NCI-H1417 treated with DMSO at 0.1 percent for 48 hours (cell line): ENCODE measurements around the gene FMNL1.
A peak's percentile ranks its signal among the peaks of the same experiment; 100 is the strongest.

Experiments used
- DNase-seq: peaks from one replicate; lab custom pipeline; 2025; lab: John Stamatoyannopoulos, UW

FMNL1 gene

GRCh38 chr17:45279898-45280297 lies 58.2 kb downstream of the FMNL1 start:
- no peak for DNase-seq

GRCh38 chr17:45282683-45283644 lies 61.3 kb downstream of the FMNL1 start:
- DNase-seq: peak; percentile 47

- DNase-seq: no peak
These were observed 62.0 kb downstream of the FMNL1 start for GRCh38 chr17:45283711-45284110.

GRCh38 chr17:45284176-45285140 lies 62.8 kb downstream of the FMNL1 start:
- DNase-seq: no peak

- DNase-seq: no peak
These were observed 64.6 kb downstream of the FMNL1 start for GRCh38 chr17:45286286-45286685.

- no peak for DNase-seq
These were observed 66.1 kb downstream of the FMNL1 start for GRCh38 chr17:45287526-45288500.

- no peak for DNase-seq
These were observed 67.1 kb downstream of the FMNL1 start for GRCh38 chr17:45288825-45289224.

GRCh38 chr17:45289301-45290268 lies 67.9 kb downstream of the FMNL1 start:
- no peak for DNase-seq

- DNase-seq: no peak
These were observed 68.6 kb downstream of the FMNL1 start for GRCh38 chr17:45290269-45290765.

- DNase-seq: no peak
These were observed 69.6 kb downstream of the FMNL1 start for GRCh38 chr17:45291171-45291805.

GRCh38 chr17:45292696-45293412 lies 71.2 kb downstream of the FMNL1 start:
- no peak for DNase-seq

GRCh38 chr17:45293413-45294211 lies 71.9 kb downstream of the FMNL1 start:
- DNase-seq: no peak

- no peak for DNase-seq
These were observed 72.8 kb downstream of the FMNL1 start for GRCh38 chr17:45294506-45294905.

GRCh38 chr17:45296003-45296832 lies 74.5 kb downstream of the FMNL1 start:
- no peak for DNase-seq

GRCh38 chr17:45296833-45297124 lies 75.1 kb downstream of the FMNL1 start:
- DNase-seq: no peak
